Colonic mucosa (tissue), 4 donors: Measurements from ENCODE around the gene TMEM221. TPM values are rescaled to one million over a fixed set of nuclear protein-coding genes. Genes with fewer than 3 reads are reported as not detected.

ENCODE experiments used
- DNase-seq: peaks from one replicate; pipeline ENCODE4 v3.0.0-alpha.2; 2020
- H3K27ac ChIP-seq: fragments of 200-600 bp; one replicate; pipeline ENCODE4 v1.8.0; 2021
- H3K27me3 ChIP-seq: fragments of 200-600 bp; one replicate; pipeline ENCODE4 v1.8.0; 2021
- H3K36me3 ChIP-seq: fragments of 200-600 bp; one replicate; pipeline ENCODE4 v1.8.0; 2021
- H3K4me1 ChIP-seq: fragments of 200-600 bp; one replicate; pipeline ENCODE4 v1.8.0; 2021; ENCODE audit warnings: mild to moderate bottlenecking
- H3K4me3 ChIP-seq: fragments of 200-600 bp; one replicate; pipeline ENCODE4 v1.8.0; 2021
- H3K9ac ChIP-seq, 2 donors: one replicate each; pipeline ENCODE4 v1.7.0; 2013; ENCODE audit warnings: control low read depth in 2 of 2, low read depth in 2 of 2, low read length in 2 of 2
- H3K9me3 ChIP-seq: fragments of 200-600 bp; one replicate; pipeline ENCODE4 v1.8.0; 2021
- intact Hi-C: fragments of 100-400 bp; cut with DNase I; formaldehyde crosslinking; loops from one replicate; pipeline ENCODE4 v1.14.1; 2022
- total RNA-seq, 2 donors: library from RNA; stranded (reverse); fragmentation: NEBNext Ultra II Directional in 1 of 2; extraction: Animal tissue kit (Norgen Biotek cat#: 25700) in 1 of 2; gene quantifications; one replicate each; pipeline ENCODE4 v1.2.1, GENCODE V29; 2021
- TF ChIP-seq, protein P1 (sequence below): fragments of 200-600 bp; IDR thresholded peaks from one replicate; pipeline ENCODE4 v1.8.0; 2022; ENCODE audit warnings: antibody characterized with exemption, mild to moderate bottlenecking
- donor health status: healthy.
- donor health status: DM: no; HTN: no; CAD: no.
- donor health status: DM: no; HTN: no; CAD: no.

The TMEM221 gene
- total RNA-seq, 2 donors from 2014 or later, result not detected

DNA sequence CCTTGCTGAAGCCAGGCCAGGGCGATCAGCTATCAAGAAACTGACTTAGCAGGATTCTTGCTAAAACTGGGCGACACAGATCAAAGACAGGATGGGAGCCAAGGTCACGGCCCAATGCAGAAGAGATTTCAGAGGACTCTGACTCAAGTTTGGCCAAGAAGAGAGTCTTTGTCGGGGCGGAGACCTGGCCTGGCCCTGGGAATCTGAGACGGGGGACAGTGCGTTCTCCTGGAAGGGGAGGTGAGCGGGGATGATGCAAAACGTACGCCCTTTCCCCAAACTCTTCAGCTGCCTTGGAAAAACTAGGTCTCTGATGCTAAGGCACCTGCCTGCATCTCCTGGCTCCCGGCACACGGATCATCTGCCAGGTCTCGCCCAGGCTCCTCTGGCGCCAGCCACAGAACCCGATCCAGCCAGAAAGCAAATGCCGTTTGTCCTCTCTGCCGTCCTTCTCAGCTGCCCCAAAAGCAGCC is 18.8 kb downstream of the TMEM221 start:
- Histone ChIP-seq H3K27me3 (no peaks in the 10 kb centered on the region), H3K9ac (no peak overlapping the region), H3K36me3 (no peaks in the 10 kb centered on the region), H3K9me3 (no peaks in the 10 kb centered on the region), H3K4me3 (no peak overlapping the region), H3K27ac (no peak overlapping the region), H3K4me1 (no peaks in the 10 kb centered on the region)
- DNase-seq, result no peak
- intact Hi-C loops, result no loop called here
- TF ChIP-seq, protein P1, sequence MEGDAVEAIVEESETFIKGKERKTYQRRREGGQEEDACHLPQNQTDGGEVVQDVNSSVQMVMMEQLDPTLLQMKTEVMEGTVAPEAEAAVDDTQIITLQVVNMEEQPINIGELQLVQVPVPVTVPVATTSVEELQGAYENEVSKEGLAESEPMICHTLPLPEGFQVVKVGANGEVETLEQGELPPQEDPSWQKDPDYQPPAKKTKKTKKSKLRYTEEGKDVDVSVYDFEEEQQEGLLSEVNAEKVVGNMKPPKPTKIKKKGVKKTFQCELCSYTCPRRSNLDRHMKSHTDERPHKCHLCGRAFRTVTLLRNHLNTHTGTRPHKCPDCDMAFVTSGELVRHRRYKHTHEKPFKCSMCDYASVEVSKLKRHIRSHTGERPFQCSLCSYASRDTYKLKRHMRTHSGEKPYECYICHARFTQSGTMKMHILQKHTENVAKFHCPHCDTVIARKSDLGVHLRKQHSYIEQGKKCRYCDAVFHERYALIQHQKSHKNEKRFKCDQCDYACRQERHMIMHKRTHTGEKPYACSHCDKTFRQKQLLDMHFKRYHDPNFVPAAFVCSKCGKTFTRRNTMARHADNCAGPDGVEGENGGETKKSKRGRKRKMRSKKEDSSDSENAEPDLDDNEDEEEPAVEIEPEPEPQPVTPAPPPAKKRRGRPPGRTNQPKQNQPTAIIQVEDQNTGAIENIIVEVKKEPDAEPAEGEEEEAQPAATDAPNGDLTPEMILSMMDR, result no peak

DNA sequence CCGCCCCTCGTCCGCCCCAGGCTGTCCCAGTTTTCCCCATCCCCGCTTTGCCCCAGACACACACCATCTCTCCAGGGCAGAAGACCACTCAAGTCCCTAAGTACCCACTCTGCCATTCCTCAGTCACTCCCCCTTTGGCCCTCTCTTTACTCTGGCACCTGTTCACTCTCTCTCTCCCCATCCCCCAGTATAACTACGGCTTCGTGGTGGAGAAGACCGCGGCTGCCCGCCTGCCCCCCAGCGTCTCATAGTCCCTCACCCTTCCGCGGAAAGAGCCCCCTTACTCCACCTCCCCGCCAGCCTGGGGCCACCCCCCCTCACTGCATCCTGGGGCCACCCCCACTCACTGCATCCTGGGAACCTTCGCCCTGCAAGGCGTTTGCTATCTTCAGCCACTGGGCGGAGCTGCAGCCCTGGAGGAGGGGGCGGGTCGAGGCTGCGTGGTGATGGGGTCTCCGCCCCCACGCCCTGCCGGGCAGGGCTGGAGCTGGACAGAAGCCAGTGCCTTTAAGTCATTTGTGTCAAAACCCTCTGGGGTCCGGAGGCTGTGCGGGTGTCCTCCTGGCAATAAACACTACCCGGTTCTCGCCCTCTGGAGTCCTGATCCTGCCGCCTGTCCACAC is 23.6 kb downstream of the TMEM221 start:
- intact Hi-C loops, result no loop called here
- Histone ChIP-seq H3K27ac (no peak overlapping the region), H3K4me3 (no peak overlapping the region), H3K27me3 (no peaks in the 10 kb centered on the region), H3K9me3 (no peaks in the 10 kb centered on the region), H3K36me3 (no peaks in the 10 kb centered on the region), H3K4me1 (peaks cover 4% of the 10 kb centered on the region), H3K9ac (no peak overlapping the region)
- TF ChIP-seq, protein P1, result no peak
- DNase-seq, result peak; percentile 26

DNA sequence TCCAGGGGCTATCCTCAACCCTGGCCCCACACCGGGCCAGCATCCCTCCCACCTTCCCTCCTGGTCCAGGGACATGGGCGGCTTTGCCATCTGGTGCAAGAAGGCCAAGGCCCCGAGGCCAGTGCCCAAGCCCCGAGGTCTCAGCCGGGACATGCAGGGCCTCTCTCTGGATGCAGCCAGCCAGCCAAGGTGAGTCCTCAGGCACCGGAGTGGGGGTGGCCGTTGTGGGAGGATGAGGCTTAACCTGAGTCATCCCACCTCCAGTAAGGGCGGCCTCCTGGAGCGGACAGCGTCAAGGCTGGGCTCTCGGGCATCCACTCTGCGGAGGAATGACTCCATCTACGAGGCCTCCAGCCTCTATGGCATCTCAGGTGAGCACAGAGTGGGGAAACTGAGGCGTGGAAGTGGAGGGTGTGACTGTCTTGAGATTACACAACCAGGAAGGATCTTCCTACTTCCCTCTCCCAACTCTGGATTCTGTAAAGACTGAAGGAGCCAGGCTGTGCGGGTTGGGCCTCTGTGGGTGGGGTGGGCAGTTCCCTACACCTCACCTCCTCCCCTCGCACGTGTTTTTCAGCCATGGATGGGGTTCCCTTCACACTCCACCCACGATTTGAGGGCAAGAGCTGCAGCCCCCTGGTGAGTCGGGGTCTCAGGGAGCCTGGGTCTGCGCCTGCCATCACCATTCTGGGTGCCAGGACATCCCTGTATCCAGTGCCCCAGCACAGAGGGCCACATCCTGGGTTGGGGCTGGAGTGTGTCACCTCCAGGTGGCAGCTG is 24.8 kb downstream of the TMEM221 start:
- H3K27me3 ChIP-seq, result no peaks in the 10 kb centered on the region
- intact Hi-C loops, result no loop called here
- no peaks in the 10 kb centered on the region for H3K36me3 ChIP-seq
- no peaks in the 10 kb centered on the region for H3K9me3 ChIP-seq
- TF ChIP-seq, protein P1, result no peak
- H3K27ac ChIP-seq, result no peak overlapping the region
- no peak overlapping the region for H3K9ac ChIP-seq
- DNase-seq, result no peak
- H3K4me1 ChIP-seq, result peaks cover 4% of the 10 kb centered on the region
- no peak overlapping the region for H3K4me3 ChIP-seq

DNA sequence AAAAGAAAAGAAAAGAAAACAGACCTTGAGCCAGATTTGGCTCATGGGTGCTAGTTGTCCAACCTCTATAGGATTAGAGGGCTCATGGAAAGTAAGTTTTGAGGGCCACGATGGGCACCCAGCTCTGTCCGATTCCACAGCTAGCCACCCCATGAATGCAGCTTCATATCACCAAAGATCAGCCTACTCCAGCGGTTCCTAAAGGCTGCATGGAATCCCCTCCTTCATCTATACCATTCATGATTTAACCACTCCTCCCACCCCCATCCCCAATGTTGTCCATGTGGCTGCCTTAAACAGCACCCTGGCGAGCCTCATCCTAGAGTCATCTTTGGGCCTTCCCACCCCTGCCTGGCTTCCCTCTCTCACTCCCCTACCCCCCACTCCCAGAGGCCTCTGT is 26.5 kb downstream of the TMEM221 start:
- no peak for DNase-seq
- Histone ChIP-seq H3K36me3 (no peaks in the 10 kb centered on the region), H3K9ac (no peak overlapping the region), H3K4me3 (no peak overlapping the region), H3K4me1 (peaks cover 4% of the 10 kb centered on the region), H3K27ac (no peak overlapping the region), H3K9me3 (no peaks in the 10 kb centered on the region), H3K27me3 (no peaks in the 10 kb centered on the region)
- intact Hi-C loops, result no loop called here
- TF ChIP-seq, protein P1, result no peak

DNA sequence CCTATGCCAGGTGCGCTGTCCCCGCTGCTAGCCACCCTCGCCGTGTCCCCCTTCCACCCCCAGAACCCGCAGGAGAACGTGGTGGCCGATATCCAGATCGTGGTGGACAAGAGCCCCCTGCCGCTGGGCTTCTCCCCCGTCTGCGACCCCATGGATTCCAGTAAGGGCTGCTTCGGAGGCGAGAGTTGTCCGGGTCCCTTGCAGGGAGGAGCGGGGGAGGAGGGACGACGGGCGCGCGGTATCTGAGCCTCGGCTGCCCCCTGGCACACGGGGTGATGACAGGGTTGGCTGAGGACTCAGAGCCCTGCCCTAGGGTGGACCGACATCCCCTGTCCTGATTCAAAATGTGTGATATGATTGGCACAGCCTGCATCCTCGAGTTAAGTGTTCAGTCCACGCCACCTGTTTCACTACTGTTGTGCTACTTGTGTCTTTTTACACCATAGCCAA is 28.0 kb downstream of the TMEM221 start:
- TF ChIP-seq, protein P1, result no peak
- peak overlapping the region; percentile 41 to 67 for H3K9ac ChIP-seq
- no peaks in the 10 kb centered on the region for H3K36me3 ChIP-seq
- no peak overlapping the region for H3K27ac ChIP-seq
- intact Hi-C loops, result no loop called here
- H3K4me1 ChIP-seq, result peaks cover 4% of the 10 kb centered on the region
- H3K4me3 ChIP-seq, result peak overlapping the region; percentile 67
- no peaks in the 10 kb centered on the region for H3K27me3 ChIP-seq
- H3K9me3 ChIP-seq, result no peaks in the 10 kb centered on the region
- peak; percentile 47 for DNase-seq
